Mesothelial cell of epicardium (in vitro differentiated cells): ENCODE data around the gene FBXL20. TPM values are rescaled to one million over a fixed set of nuclear protein-coding genes. Genes with fewer than 3 reads are reported as not detected.

Source experiments
- DNase-seq, 2 experiments: peaks; one replicate each; pipeline ENCODE4 v3.0.0; 2021; ENCODE audit warnings: low spot score in 2 of 2; ENCODE audit not compliant: unreplicated experiment in 2 of 2
- H3K27ac Mint-ChIP-seq: 2 replicates; pipeline ENCODE4 v1.8.0; 2021; ENCODE audit warnings: mixed read lengths
- H3K27me3 Mint-ChIP-seq: 2 replicates; pipeline ENCODE4 v1.8.0; 2021; ENCODE audit warnings: low read depth, mixed read lengths
- H3K36me3 Mint-ChIP-seq: 2 replicates; pipeline ENCODE4 v1.8.0; 2021; ENCODE audit warnings: mixed read lengths
- H3K4me1 Mint-ChIP-seq: 2 replicates; pipeline ENCODE4 v1.8.0; 2021; ENCODE audit warnings: mixed read lengths
- H3K4me3 Mint-ChIP-seq: 2 replicates; pipeline ENCODE4 v1.8.0; 2021; ENCODE audit warnings: mild to moderate bottlenecking, moderate library complexity, mixed read lengths
- H3K9me3 Mint-ChIP-seq: 2 replicates; pipeline ENCODE4 v1.8.0; 2021; ENCODE audit warnings: mixed read lengths
- CTCF ChIP-seq: fragments of 200-600 bp; sonication (generic); IDR thresholded peaks from one replicate; pipeline ENCODE4 v1.5.0; 2021; ENCODE audit warnings: antibody characterized with exemption; ENCODE audit not compliant: unreplicated experiment
- total RNA-seq: library from RNA; stranded (reverse); gene quantifications from 3 replicates; pipeline ENCODE4 v1.2.1, GENCODE V29; 2021

The FBXL20 gene
- total RNA-seq, 1 donor from 2014 or later = 29.1 TPM

GRCh38 chr17:39221572-39221971 lies 179.9 kb downstream of the FBXL20 start:
- Mint-ChIP-seq H3K27ac (no peak overlapping the region), H3K27me3 (peaks cover 78% of the 10 kb centered on the region), H3K4me1 (peaks cover 15% of the 10 kb centered on the region), H3K4me3 (no peak overlapping the region), H3K9me3 (no peaks in the 10 kb centered on the region), H3K36me3 (no peaks in the 10 kb centered on the region)
- DNase-seq = no peak
- no peak for TF ChIP-seq CTCF

- no peak overlapping the region for H3K27ac Mint-ChIP-seq
- no peaks in the 10 kb centered on the region for H3K9me3 Mint-ChIP-seq
- H3K4me3 Mint-ChIP-seq = no peak overlapping the region
- no peaks in the 10 kb centered on the region for H3K36me3 Mint-ChIP-seq
- H3K27me3 Mint-ChIP-seq = peaks cover 85% of the 10 kb centered on the region
- H3K4me1 Mint-ChIP-seq = peaks cover 9% of the 10 kb centered on the region
- no peak for TF ChIP-seq CTCF
- no peak for DNase-seq
These were observed 181.7 kb downstream of the FBXL20 start for GRCh38 chr17:39219647-39220154.

- Mint-ChIP-seq H3K27me3 (peaks cover 87% of the 10 kb centered on the region), H3K9me3 (no peaks in the 10 kb centered on the region), H3K4me1 (peaks cover 5% of the 10 kb centered on the region), H3K36me3 (no peaks in the 10 kb centered on the region), H3K4me3 (no peak overlapping the region), H3K27ac (no peak overlapping the region)
- no peak for DNase-seq
- TF ChIP-seq CTCF = no peak
These were observed 182.5 kb downstream of the FBXL20 start for GRCh38 chr17:39218906-39219305.

GRCh38 chr17:39217734-39218369 lies 183.6 kb downstream of the FBXL20 start:
- no peak for DNase-seq
- Mint-ChIP-seq H3K27me3 (peaks cover 86% of the 10 kb centered on the region), H3K4me1 (no peaks in the 10 kb centered on the region), H3K9me3 (no peaks in the 10 kb centered on the region), H3K27ac (no peak overlapping the region), H3K4me3 (no peak overlapping the region), H3K36me3 (no peaks in the 10 kb centered on the region)
- no peak for TF ChIP-seq CTCF

GRCh38 chr17:39213852-39214251 lies 187.6 kb downstream of the FBXL20 start:
- H3K27me3 Mint-ChIP-seq = peaks cover 99% of the 10 kb centered on the region
- no peak for DNase-seq
- TF ChIP-seq CTCF = no peak

More at GRCh38 chr17:39213852-39214251, 187.6 kb downstream of the FBXL20 start:
- Mint-ChIP-seq H3K27ac (no peak overlapping the region), H3K9me3 (no peaks in the 10 kb centered on the region), H3K36me3 (no peaks in the 10 kb centered on the region), H3K4me3 (no peak overlapping the region), H3K4me1 (peaks cover 2% of the 10 kb centered on the region)
